ENCODE data around the gene PRSS36.
"Not testable (repeated sequence)": the region's sequence is repeated elsewhere in the genome, so short reads cannot be mapped to it uniquely, and the experiment has no call there.

Gene PRSS36

DNA sequence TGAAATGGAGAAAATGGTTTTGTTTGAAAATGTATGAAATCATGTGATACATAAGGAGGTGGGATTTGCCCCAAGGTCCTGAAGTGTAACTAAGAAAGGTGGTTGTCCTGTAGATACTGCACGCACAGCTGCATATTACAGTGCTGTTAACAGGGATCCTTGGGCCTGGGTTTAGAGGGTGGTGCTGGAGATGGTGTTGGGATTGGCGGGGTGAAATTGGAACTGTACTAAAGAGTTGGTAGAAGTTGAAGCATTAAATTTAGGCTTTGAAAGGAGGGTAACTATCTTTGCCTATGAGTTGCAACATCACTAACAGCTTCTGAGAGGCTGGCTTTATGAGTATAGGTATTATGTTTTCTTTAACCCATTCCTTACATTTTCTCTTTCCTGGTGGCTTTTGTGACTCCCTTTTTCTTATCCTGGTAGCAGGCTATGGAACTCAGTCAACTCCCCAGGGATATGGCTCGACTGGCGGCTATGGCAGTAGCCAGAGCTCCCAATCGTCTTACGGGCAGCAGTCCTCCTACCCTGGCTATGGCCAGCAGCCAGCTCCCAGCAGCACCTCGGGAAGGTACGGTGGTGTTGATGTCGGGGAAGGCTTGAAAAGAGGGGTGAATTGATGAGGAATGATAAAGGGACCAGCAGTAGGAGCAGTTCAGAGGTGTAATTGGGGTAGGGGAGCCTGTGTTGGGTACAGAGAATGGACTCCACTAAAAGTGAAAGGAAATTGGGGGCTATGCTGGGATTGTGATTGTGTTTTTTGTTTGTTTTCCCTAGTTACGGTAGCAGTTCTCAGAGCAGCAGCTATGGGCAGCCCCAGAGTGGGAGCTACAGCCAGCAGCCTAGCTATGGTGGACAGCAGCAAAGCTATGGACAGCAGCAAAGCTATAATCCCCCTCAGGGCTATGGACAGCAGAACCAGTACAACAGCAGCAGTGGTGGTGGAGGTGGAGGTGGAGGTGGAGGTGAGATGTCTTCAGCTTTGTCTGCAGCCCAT lies 33.9 kb upstream of the PRSS36 start:
- no peak for DNase-seq (ENCODE audit: low read depth)

DNA sequence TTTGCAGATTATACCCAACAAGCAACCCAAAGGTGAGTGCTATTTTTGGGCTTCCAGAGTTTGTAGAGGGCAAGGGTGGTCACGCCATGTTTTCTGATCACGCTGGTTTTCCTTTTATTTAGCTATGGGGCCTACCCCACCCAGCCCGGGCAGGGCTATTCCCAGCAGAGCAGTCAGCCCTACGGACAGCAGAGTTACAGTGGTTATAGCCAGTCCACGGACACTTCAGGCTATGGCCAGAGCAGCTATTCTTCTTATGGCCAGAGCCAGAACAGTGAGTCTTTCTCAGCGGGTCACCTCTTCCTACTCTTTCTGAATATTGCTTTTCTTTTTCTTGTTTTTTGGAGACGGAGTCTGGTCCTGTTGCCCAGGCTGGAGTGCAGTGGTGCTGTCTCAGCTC lies 32.5 kb upstream of the PRSS36 start:
- DNase-seq (ENCODE audit: low read depth), result peak; percentile 24

DNA sequence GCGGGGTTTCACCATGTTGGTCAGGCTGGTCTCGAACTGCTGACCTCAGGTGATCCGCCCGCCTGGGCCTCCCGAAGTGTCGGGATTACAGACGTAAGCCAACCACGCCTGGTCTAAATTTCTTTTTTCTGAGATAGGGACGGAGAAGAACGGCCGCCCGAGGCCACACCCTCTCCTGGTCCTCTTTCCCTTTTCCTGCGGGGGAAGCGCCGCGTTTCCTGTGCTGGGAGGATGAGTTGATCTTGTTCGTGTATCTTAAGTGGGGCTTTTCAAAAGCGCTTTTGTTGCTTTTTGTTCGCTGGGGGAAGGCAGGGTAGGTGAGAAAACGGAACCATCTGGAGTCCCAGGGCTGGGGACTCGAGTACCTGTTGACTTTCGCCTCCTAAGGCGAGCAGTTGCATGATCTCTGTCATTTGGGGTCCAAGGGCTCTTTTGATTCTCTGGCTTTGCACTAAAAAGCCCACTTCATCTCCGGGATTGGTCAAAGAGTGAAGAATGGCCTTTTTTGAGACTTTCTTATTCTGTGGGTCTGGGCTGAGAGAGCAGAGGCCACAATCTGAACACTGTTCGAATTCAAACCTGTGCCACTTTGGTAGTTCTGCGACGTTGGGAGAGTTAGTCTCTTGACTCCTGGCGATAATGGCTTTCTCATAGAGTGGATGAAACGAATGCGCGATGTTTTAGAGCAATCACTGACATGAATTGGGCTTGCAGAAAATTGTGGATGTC lies 31.4 kb upstream of the PRSS36 start:
- peak; percentile 55 for DNase-seq (ENCODE audit: low read depth)

DNA sequence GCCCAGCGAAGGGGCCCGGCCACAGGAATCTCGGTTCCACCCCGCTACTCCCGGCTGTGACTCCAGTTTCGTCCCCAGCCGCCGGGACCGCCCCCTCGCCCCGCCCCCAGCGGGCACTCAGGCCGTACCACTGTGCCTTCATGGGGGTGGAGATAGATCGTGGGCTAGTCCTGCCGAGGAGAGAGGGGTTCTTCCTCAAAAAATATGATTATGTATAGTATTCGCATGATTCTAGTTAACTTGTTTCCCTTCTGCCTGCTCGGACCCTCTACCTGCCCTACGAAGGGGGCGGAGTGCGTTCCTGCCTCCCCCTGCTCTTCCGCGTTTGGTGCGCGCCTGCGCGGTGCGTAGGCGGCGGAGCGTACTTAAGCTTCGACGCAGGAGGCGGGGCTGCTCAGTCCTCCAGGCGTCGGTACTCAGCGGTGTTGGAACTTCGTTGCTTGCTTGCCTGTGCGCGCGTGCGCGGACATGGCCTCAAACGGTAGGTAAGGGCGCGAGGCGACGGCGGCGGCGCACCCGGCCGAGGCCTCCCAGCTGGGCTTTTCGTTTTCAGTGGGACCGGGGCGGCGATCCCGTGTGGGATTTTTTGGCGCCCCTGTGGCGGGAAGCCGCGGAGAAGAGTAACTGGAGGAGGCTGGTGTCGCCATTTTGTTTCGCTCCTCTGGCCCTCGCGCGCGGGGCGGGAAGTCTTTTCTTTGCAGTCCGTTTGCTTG lies 30.0 kb upstream of the PRSS36 start, which contains the start of gene FUS:
Gene FUS (plus strand): TSS at position 393 of the 713 bp plus-strand sequence. CDS start 76 bp downstream, at position 469.
- peak; percentile 78 for DNase-seq (ENCODE audit: low read depth)

DNA sequence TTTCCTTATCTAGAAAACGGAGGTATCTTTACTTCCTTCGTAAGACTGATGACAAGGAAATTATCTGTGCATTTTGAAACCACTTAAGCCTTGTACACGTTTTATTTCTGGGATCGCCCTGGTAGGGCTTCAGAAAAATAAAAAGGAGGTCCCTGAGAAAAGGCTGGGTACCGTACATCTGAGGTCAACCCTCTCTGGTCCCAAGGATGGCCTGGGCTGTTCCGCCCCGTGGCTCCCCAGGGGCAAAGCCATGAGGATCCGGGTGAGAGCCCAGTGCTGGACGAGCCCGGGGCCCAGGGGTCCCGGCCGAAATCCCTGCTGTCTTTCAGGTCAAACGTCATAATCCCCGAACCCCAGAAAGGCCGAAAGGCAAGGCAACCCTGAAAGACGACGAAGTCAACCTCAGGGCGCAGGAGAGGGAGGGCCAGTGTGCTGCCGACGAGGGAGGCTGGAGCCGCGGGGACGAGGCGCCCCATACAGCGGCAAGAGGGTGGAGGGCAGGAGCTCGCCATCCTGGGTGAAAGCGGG lies 29.4 kb upstream of the PRSS36 start:
- no peak for DNase-seq (ENCODE audit: low read depth)

DNA sequence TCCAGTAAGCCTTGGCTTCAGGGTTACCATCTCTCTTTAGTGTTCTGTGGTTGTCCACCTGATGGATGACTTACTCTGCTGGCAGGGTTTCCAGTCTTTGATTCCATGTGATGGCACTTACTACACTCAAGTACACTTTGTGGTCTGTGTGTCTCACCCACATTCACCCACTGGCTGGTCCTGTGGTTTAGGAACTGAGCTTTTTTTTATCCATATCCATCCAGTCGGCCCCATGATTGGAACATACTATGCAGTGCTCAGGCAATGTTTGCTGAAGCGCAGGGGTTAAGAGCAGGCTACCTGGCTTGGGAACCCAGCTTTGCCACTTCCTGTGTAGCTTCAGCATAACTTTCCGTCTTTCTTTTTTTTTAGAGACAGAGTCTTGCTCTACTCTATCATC lies 27.3 kb upstream of the PRSS36 start:
- peak; percentile 48 for DNase-seq (ENCODE audit: low read depth)

GRCh38 chr16:31170048-31170447 lies 20.2 kb upstream of the PRSS36 start:
- not testable (repeated sequence) for DNase-seq (ENCODE audit: low read depth)

- no peak for DNase-seq (ENCODE audit: low read depth)
Observed at GRCh38 chr16:31168848-31169247, 19.0 kb upstream of the PRSS36 start.

DNA sequence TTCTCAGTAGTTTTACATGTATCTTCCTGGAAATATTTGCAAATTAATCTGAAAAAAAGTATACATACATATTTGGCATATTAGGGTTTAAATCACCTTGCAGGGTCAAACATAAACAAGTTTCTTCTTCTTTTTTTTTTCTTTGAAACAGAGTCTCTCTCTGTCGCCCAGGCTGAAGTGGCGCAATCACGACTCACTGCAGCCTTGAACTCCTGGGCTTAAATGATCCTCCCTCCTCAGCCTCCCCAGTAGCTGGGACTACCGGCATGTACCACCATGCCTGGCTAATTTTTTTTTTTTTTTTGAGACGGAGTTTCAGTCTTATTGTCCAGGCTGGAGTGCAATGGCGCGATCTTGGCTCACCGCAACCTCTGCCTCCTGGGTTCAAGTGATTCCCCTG lies 17.4 kb upstream of the PRSS36 start:
- no peak for DNase-seq (ENCODE audit: low read depth)

DNA sequence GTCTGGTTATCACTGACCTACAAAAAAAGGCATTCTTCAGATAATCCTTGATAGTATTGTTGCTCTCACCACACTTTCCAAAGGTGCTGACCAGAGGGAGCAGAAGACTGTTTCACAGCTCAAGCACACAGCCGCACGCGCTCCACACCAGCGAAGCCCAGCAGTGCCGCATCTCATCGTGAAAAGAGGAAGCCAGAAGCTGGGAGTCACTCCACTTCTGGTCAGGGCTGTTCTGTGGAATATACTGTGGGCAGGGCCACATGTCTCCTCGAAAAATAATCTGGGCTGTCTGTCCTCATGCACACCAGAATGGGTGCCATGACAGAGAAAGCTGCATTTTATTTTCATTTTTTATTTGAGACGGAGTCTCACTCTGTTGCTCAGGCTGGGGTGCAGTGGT lies 7.3 kb upstream of the PRSS36 start:
- DNase-seq (ENCODE audit: low read depth), result no peak

- not testable (repeated sequence) for DNase-seq (ENCODE audit: low read depth)
Observed at GRCh38 chr16:31150976-31151375, 1.1 kb upstream of the PRSS36 start.

DNA sequence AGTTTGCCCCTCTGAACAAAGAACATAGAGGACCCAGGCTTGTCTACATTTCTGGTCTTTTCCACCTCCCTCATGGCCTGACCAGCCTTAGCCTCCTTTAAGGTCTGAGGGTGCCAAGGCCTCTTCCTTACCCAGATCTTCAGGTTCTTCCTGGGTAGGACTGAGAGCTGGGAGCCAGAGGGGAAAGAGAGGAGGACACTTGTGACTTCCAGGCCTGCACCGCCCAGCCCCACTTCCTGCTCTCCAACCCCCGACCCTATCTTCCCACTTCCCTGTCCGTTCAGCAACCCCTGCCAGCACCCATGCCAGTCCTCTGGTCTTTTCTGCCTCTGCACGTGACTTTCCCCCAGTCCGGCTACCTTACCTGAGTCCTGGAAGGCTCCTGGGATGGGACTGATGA lies 534 bp downstream of the PRSS36 start:
- no peak for DNase-seq (ENCODE audit: low read depth)

DNA sequence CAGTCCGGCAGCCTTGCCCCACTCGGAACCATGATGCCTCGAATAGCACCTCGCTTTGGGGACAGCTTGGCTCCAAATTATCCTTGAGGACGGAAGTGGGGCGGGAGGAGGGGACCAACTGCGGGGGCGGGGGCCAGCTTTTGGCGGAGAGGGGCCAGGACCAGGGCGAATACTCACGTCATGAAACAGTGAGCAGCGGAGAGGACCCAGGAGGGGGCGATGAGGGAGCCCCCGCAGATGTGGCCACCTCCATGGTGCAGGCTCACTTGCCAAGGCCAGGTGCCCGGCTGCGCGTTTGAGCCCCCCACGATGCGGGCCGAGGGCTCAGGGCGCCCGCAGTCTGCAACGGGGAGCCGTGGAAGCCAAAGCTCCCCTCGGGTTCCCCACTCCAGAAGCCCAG lies 970 bp downstream of the PRSS36 start:
- no peak for DNase-seq (ENCODE audit: low read depth)

DNA sequence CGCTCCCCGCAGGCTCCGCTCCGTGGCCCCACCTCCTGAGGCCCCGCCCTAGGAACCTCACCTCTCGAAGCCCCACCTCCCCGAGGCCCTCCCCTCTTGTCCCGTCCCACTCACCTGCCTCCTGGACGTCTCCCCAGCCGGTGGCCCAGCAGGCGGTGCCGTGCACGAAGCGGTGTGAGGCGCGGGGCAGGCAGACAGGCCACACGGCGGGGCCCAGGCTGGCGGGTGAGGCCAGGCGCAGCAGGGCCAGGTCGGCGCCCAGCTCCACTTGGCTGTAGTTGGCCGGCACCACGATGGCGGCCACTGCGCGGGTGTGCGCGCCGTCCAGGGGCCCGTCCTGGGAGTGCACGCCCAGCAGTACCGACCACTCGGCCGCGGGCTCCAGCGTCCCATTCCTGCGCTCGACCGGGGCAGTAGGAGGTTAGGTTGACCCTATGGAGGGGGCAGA lies 1.6 kb downstream of the PRSS36 start:
- DNase-seq (ENCODE audit: low read depth), result no peak

- no peak for DNase-seq (ENCODE audit: low read depth)
Observed at GRCh38 chr16:31147574-31147973, 2.3 kb downstream of the PRSS36 start.

DNA sequence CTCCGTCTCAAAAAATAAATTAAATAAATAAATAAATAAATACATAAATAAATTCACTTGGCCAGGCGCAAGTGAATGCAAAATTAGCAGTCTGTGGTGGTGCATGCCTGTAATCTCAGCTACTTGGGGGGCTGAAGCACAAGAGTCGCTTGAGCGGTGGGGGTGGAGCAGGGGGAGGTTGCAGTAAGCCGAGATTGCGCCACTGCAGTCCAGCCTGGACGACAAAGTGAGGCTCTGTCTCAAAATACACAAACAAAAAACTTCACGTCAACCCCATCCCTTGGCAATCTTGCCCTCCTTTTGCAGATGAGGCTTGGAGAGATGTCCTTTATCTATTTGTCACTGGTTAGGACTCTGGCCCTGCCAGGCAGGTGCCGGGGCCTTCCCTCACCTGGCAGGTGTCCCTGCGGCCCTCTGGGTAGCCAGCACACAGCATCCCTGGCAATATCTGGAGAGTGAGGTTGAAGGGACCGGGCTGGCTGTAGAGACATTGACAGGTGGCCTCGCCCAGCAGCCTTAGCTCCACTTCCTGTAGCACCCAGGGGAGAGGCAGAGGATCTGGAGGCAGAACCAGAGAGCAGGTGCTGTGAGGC lies 4.4 kb downstream of the PRSS36 start:
- no peak for DNase-seq (ENCODE audit: low read depth)

DNA sequence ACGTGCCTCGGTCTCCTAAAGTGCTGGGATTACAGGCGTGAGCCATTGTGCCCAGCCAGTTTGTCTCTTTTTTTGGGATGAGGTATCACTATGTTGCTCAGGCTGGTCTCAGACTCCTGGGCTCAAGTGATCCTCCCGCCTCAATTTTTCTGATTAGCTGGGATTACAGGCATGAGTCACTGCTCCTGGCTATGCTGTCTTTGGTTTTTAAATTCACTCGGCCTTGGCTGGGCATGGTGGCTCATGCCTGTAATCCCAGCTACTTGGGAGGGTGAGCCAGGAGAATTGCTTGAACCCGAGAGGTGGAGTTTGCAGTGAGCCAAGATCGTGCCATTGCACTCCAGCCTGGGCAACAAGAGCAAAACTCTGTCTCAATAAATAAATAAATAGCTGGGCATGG lies 5.4 kb downstream of the PRSS36 start:
- peak; percentile 56 for DNase-seq (ENCODE audit: low read depth)

DNA sequence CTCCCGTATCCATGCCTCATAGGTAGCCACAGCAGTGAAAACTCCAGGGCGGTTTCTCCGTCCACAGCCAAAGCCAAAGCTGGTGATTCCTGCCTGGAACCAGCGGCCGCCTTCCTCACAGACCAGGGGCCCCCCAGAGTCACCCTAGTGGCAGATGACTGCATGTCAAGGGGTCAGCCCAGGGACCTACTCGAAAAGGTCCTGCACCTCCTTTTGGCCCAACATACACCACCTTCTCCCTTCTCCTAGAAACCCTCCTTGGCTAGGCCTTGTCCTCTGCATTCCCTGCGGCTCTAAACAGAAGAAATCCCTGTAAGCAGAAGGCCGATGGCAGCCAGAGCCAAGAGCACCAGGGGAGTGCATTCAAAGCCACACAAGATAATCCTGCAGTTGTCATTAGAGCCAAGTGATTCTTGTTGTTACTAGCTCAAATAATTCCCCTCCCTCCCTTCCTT lies 6.1 kb downstream of the PRSS36 start:
- no peak for DNase-seq (ENCODE audit: low read depth)

- DNase-seq (ENCODE audit: low read depth), result no peak
Observed at GRCh38 chr16:31143011-31143693, 6.7 kb downstream of the PRSS36 start.

GRCh38 chr16:31142109-31143010 lies 7.5 kb downstream of the PRSS36 start:
- DNase-seq (ENCODE audit: low read depth), result peak; percentile 98

All from iris pigment epithelial cell (primary cell).